Astrocyte (in vitro differentiated cells and primary cell): ENCODE results near the gene CDHR5. TPM values are rescaled to one million over a fixed set of nuclear protein-coding genes. Genes with fewer than 3 reads are reported as not detected.

Source experiments
- DNase-seq: peaks from one replicate; pipeline ENCODE4 v3.0.0-alpha.2; 2010; ENCODE audit warnings: low read depth
- FAIRE-seq: peaks from 2 replicates; lab custom pipeline; 2011; peaks lifted over from hg19 to GRCh38; lab: Jason Lieb, UNC
- H2AFZ ChIP-seq: 2 replicates; pipeline ENCODE4 v1.6.0; 2012; ENCODE audit warnings: low read depth, low read length, inconsistent platforms
- H3K27ac ChIP-seq: 2 replicates; pipeline ENCODE4 v1.5.1; 2011; ENCODE audit warnings: low read depth, low read length, inconsistent platforms
- H3K27me3 ChIP-seq: 2 replicates; pipeline ENCODE4 v1.6.0; 2011; ENCODE audit warnings: low read length, inconsistent platforms; ENCODE audit not compliant: insufficient read depth
- H3K36me3 ChIP-seq: 2 replicates; pipeline ENCODE4 v1.5.1; 2011; ENCODE audit warnings: low read length, inconsistent platforms; ENCODE audit not compliant: insufficient read depth
- H3K4me1 ChIP-seq: 2 replicates; pipeline ENCODE4 v1.5.1; 2011; ENCODE audit warnings: low read length, inconsistent platforms; ENCODE audit not compliant: insufficient read depth
- H3K4me2 ChIP-seq: 2 replicates; pipeline ENCODE4 v1.6.0; 2012; ENCODE audit warnings: low read length, inconsistent platforms
- H3K4me3 ChIP-seq: 2 replicates; pipeline ENCODE4 v1.5.1; 2011; ENCODE audit warnings: low read depth, mild to moderate bottlenecking, low read length, inconsistent platforms; ENCODE audit not compliant: insufficient read depth
- H3K79me2 ChIP-seq: 2 replicates; pipeline ENCODE4 v1.6.0; 2012; ENCODE audit warnings: mild to moderate bottlenecking, low read length, inconsistent platforms; ENCODE audit not compliant: insufficient read depth
- H3K9ac ChIP-seq: 2 replicates; pipeline ENCODE4 v1.6.0; 2012; ENCODE audit warnings: mild to moderate bottlenecking, low read length, inconsistent platforms
- H3K9me3 ChIP-seq: 2 replicates; pipeline ENCODE4 v1.5.1; 2012; ENCODE audit warnings: low read depth, mild to moderate bottlenecking, low read length, inconsistent platforms; ENCODE audit not compliant: insufficient read depth
- H4K20me1 ChIP-seq: 2 replicates; pipeline ENCODE4 v1.6.0; 2012; ENCODE audit warnings: low read length, inconsistent platforms; ENCODE audit not compliant: insufficient read depth
- H3K27ac Mint-ChIP-seq: one replicate; pipeline ENCODE4 v1.8.0; 2021; ENCODE audit warnings: mild to moderate bottlenecking, mixed read lengths; ENCODE audit not compliant: unreplicated experiment
- H3K27me3 Mint-ChIP-seq: one replicate; pipeline ENCODE4 v1.8.0; 2021; ENCODE audit warnings: low read depth, mixed read lengths; ENCODE audit not compliant: unreplicated experiment
- H3K36me3 Mint-ChIP-seq: one replicate; pipeline ENCODE4 v1.8.0; 2021; ENCODE audit warnings: low read depth, mixed read lengths; ENCODE audit not compliant: unreplicated experiment
- H3K4me1 Mint-ChIP-seq: one replicate; pipeline ENCODE4 v1.8.0; 2021; ENCODE audit warnings: low read depth, mixed read lengths; ENCODE audit not compliant: unreplicated experiment
- H3K4me3 Mint-ChIP-seq: one replicate; pipeline ENCODE4 v1.8.0; 2021; ENCODE audit warnings: mild to moderate bottlenecking, moderate library complexity, mixed read lengths; ENCODE audit not compliant: unreplicated experiment
- H3K9me3 Mint-ChIP-seq: one replicate; pipeline ENCODE4 v1.8.0; 2021; ENCODE audit warnings: mild to moderate bottlenecking, mixed read lengths; ENCODE audit not compliant: unreplicated experiment
- CTCF ChIP-seq: IDR thresholded peaks from 2 replicates; pipeline ENCODE4 v1.5.1; 2011; ENCODE audit warnings: low read depth, mild to moderate bottlenecking, inconsistent platforms, low read length, moderate library complexity; ENCODE audit not compliant: insufficient read depth
- EZH2 ChIP-seq: IDR thresholded peaks from 2 replicates; pipeline ENCODE4 v1.6.1; 2012; ENCODE audit warnings: mild to moderate bottlenecking, low read length, inconsistent platforms; ENCODE audit not compliant: insufficient read depth
- total RNA-seq: library from RNA; stranded (reverse); gene quantifications from 2 replicates; pipeline ENCODE4 v1.2.1, GENCODE V29; 2021

The CDHR5 gene
- total RNA-seq, 1 donor from 2014 or later, result not detected

- TF ChIP-seq CTCF (no peak), EZH2 (no peak)
- H3K27me3 ChIP-seq, result no peaks in the 10 kb centered on the region
- no peaks in the 10 kb centered on the region for H3K27me3 Mint-ChIP-seq
- H3K4me1 ChIP-seq, result peaks cover 11% of the 10 kb centered on the region
- H2AFZ ChIP-seq, result no peak overlapping the region
- peaks cover 13% of the 10 kb centered on the region for H3K79me2 ChIP-seq
- H3K36me3 ChIP-seq, result peaks cover 15% of the 10 kb centered on the region
- no peak overlapping the region for H3K4me2 ChIP-seq
- DNase-seq, result no peak
- peaks cover 19% of the 10 kb centered on the region for H3K36me3 Mint-ChIP-seq
- FAIRE-seq, result no peak
- no peak overlapping the region for H3K9ac ChIP-seq
- H4K20me1 ChIP-seq, result peaks cover 70% of the 10 kb centered on the region
- no peaks in the 10 kb centered on the region for H3K9me3 ChIP-seq
- H3K27ac ChIP-seq, result no peak overlapping the region
- H3K9me3 Mint-ChIP-seq, result no peaks in the 10 kb centered on the region
- H3K4me3 ChIP-seq, result no peak overlapping the region
- H3K4me1 Mint-ChIP-seq, result peaks cover 5% of the 10 kb centered on the region
- no peak overlapping the region for H3K4me3 Mint-ChIP-seq
- H3K27ac Mint-ChIP-seq, result peak overlapping the region; percentile 34
Measured at GRCh38 chr11:611001-611996, 13.5 kb downstream of the CDHR5 start.

- Histone ChIP-seq H3K4me2 (no peak overlapping the region), H3K9me3 (no peaks in the 10 kb centered on the region), H4K20me1 (peaks cover 74% of the 10 kb centered on the region), H2AFZ (no peak overlapping the region), H3K4me1 (peaks cover 13% of the 10 kb centered on the region), H3K27me3 (no peaks in the 10 kb centered on the region), H3K36me3 (peaks cover 19% of the 10 kb centered on the region), H3K9ac (no peak overlapping the region), H3K79me2 (peaks cover 13% of the 10 kb centered on the region), H3K27ac (no peak overlapping the region), H3K4me3 (no peak overlapping the region)
- TF ChIP-seq EZH2 (no peak), CTCF (no peak)
- Mint-ChIP-seq H3K9me3 (no peaks in the 10 kb centered on the region), H3K27me3 (no peaks in the 10 kb centered on the region), H3K4me1 (peaks cover 5% of the 10 kb centered on the region), H3K27ac (no peak overlapping the region), H3K36me3 (peaks cover 19% of the 10 kb centered on the region), H3K4me3 (no peak overlapping the region)
- no peak for FAIRE-seq
- no peak for DNase-seq
Measured at GRCh38 chr11:610146-610801, 14.5 kb downstream of the CDHR5 start.
